SK-N-MC (cell line): ENCODE results near the gene PEX14.

Experiments used
- DNase-seq: peaks from one replicate; pipeline ENCODE4 v3.0.0-alpha.2; 2011; ENCODE audit warnings: low read depth, low spot score
- H3K27ac ChIP-seq: fragments of 200-600 bp; sonication (generic); 2 replicates; pipeline ENCODE4 v1.5.1; 2016; ENCODE audit warnings: mixed run types
- H3K36me3 ChIP-seq: fragments of 200-600 bp; sonication (generic); 2 replicates; pipeline ENCODE4 v1.6.1; 2017; ENCODE audit warnings: antibody characterized with exemption, low read length, mixed read lengths; ENCODE audit not compliant: insufficient read depth
- H3K4me3 ChIP-seq: fragments of 200-600 bp; sonication (generic); 2 replicates; pipeline ENCODE4 v1.5.1; 2016
- H3K9ac ChIP-seq: fragments of 200-600 bp; sonication (generic); 2 replicates; pipeline ENCODE4 v1.8.0; 2017; ENCODE audit warnings: mixed run types, mixed read lengths; ENCODE audit not compliant: insufficient read length
- H3K9me3 ChIP-seq: fragments of 200-600 bp; sonication (generic); 2 replicates; pipeline ENCODE4 v1.6.1; 2017; ENCODE audit warnings: low read depth, mild to moderate bottlenecking, antibody characterized with exemption, low read length, moderate library complexity, mixed read lengths
- EZH2 ChIP-seq: fragments of 200-600 bp; sonication (generic); IDR thresholded peaks from one replicate; pipeline ENCODE4 v1.6.1; 2017; ENCODE audit warnings: antibody characterized with exemption
- FOXP2 ChIP-seq: optimal IDR thresholded peaks from 2 replicates; pipeline ENCODE3; 2011; ENCODE audit warnings: mild to moderate bottlenecking, moderate library complexity; ENCODE audit not compliant: insufficient read depth; ENCODE audit errors: extremely low read length, control extremely low read depth
- POLR2AphosphoS5 ChIP-seq: IDR thresholded peaks from 2 replicates; pipeline ENCODE4 v1.6.1; 2012; ENCODE audit warnings: mild to moderate bottlenecking, low read depth, low read length, borderline replicate concordance

Gene PEX14

GRCh38 chr1:10667861-10668761 lies 193.4 kb downstream of the PEX14 start:
- Histone ChIP-seq H3K36me3 (no peaks in the 10 kb centered on the region), H3K4me3 (no peak overlapping the region), H3K9ac (no peak overlapping the region), H3K9me3 (no peaks in the 10 kb centered on the region), H3K27ac (no peak overlapping the region)
- TF ChIP-seq POLR2AphosphoS5: no peak
- TF ChIP-seq EZH2: no peak
- TF ChIP-seq FOXP2: no peak
- no peak for DNase-seq

GRCh38 chr1:10669570-10669969 lies 194.8 kb downstream of the PEX14 start:
- H3K27ac ChIP-seq: no peak overlapping the region
- H3K36me3 ChIP-seq: no peaks in the 10 kb centered on the region
- no peak for TF ChIP-seq FOXP2
- no peak for TF ChIP-seq POLR2AphosphoS5
- TF ChIP-seq EZH2: no peak

GRCh38 chr1:10670190-10670589 lies 195.4 kb downstream of the PEX14 start:
- Histone ChIP-seq H3K4me3 (no peak overlapping the region), H3K27ac (no peak overlapping the region)
- TF ChIP-seq POLR2AphosphoS5 (no peak), EZH2 (no peak), FOXP2 (no peak)

More at GRCh38 chr1:10669570-10669969, 194.8 kb downstream of the PEX14 start:
- Histone ChIP-seq H3K9me3 (no peaks in the 10 kb centered on the region), H3K4me3 (no peak overlapping the region), H3K9ac (no peak overlapping the region)
- no peak for DNase-seq

GRCh38 chr1:10671090-10671489 lies 196.3 kb downstream of the PEX14 start:
- no peak overlapping the region for H3K4me3 ChIP-seq
- DNase-seq: no peak
- H3K9ac ChIP-seq: no peak overlapping the region
- TF ChIP-seq EZH2 (no peak), POLR2AphosphoS5 (no peak), FOXP2 (no peak)
- H3K9me3 ChIP-seq: no peaks in the 10 kb centered on the region
- H3K27ac ChIP-seq: no peak overlapping the region
- no peaks in the 10 kb centered on the region for H3K36me3 ChIP-seq

More at GRCh38 chr1:10670190-10670589, 195.4 kb downstream of the PEX14 start:
- H3K9me3 ChIP-seq: no peaks in the 10 kb centered on the region
- no peaks in the 10 kb centered on the region for H3K36me3 ChIP-seq
- no peak overlapping the region for H3K9ac ChIP-seq
- no peak for DNase-seq

- no peak for DNase-seq
- Histone ChIP-seq H3K4me3 (no peak overlapping the region), H3K27ac (no peak overlapping the region), H3K36me3 (no peaks in the 10 kb centered on the region), H3K9me3 (no peaks in the 10 kb centered on the region), H3K9ac (no peak overlapping the region)
- TF ChIP-seq FOXP2 (no peak), EZH2 (no peak), POLR2AphosphoS5 (no peak)
These were observed 197.0 kb downstream of the PEX14 start for GRCh38 chr1:10671622-10672342.

GRCh38 chr1:10672343-10673050 lies 197.7 kb downstream of the PEX14 start:
- DNase-seq: no peak

GRCh38 chr1:10673109-10673711 lies 198.5 kb downstream of the PEX14 start:
- no peaks in the 10 kb centered on the region for H3K36me3 ChIP-seq
- H3K4me3 ChIP-seq: no peak overlapping the region
- H3K9me3 ChIP-seq: no peaks in the 10 kb centered on the region
- no peak for DNase-seq
- TF ChIP-seq FOXP2 (no peak), POLR2AphosphoS5 (no peak), EZH2 (no peak)
- H3K27ac ChIP-seq: no peak overlapping the region
- H3K9ac ChIP-seq: no peak overlapping the region

More at GRCh38 chr1:10672343-10673050, 197.7 kb downstream of the PEX14 start:
- H3K4me3 ChIP-seq: no peak overlapping the region
- TF ChIP-seq POLR2AphosphoS5 (no peak), EZH2 (no peak), FOXP2 (no peak)
- no peak overlapping the region for H3K27ac ChIP-seq
- no peaks in the 10 kb centered on the region for H3K9me3 ChIP-seq
- H3K36me3 ChIP-seq: no peaks in the 10 kb centered on the region
- no peak overlapping the region for H3K9ac ChIP-seq

GRCh38 chr1:10674222-10674621 lies 199.5 kb downstream of the PEX14 start:
- TF ChIP-seq EZH2 (no peak), POLR2AphosphoS5 (no peak), FOXP2 (no peak)
- no peak overlapping the region for H3K4me3 ChIP-seq
- no peak overlapping the region for H3K9ac ChIP-seq
- no peak for DNase-seq
- no peak overlapping the region for H3K27ac ChIP-seq
- no peaks in the 10 kb centered on the region for H3K36me3 ChIP-seq
- H3K9me3 ChIP-seq: no peaks in the 10 kb centered on the region
